Measurements from ENCODE around the gene CCL27. TPM values are rescaled to one million over a fixed set of nuclear protein-coding genes. Genes with fewer than 3 reads are reported as not detected.

CCL27 gene
- total and polyA plus RNA-seq, 2 donors (not counting 1 experiment from before 2014, with no cell fraction given): not detected

DNA sequence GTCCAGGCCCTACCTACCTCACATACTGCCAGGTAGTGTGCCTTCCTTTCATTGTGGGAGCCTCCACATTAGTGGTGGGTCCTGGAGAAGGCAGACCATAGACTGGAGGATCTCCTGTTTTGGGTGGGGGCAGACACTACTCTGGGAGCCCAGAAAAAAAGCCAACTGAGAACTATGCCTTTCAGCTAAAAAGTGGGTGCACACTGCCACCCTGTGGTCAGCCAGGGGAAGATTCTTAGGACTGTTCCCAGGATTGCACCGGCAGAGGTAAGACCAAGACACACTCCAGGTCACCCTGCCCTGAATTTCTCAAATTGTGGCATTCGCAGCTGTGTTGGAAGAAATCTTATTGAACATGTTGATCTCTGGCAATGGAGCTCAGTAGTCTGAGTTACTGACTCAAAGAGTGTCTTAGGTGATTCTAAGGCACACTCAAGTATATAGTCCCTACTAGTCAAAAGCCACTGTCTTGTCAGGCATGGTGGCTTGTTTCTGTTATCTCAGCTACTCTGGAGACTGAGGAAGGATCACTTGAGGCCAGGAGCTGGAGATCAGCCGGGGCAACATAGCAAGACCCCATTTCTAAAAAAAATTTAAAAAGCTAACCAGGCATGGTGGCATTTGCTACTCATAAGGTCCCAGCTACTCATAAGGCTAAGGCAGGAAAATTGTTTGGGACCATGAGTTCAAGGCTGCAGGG, 28.5 kb downstream of the CCL27 start:
- peaks cover 35% of the 10 kb centered on the region for H3K4me1 Mint-ChIP-seq
- DNase-seq: peak; percentile 81
- intact Hi-C loops (cut with micrococcal nuclease): loop anchor here (1.0 to 2.0 kb wide), 2 partner anchors 22 to 85 kb away; partner anchors contain the start of gene RPP25L
- Histone ChIP-seq H3K27me3 (replicated peaks in 1 of 4; ENCODE audit: control extremely low read depth in 1 of 4, control insufficient read depth in 3 of 4, insufficient read depth in 4 of 4, low read length in 3 of 4) (peaks cover 0 to 19% (median 7%) of the 10 kb centered on the region in 4 experiments), H3K27ac (ENCODE audit: low read length in 2 of 2) (no peak overlapping the region), H3K9me3 (ENCODE audit: control extremely low read depth in 1 of 3, control insufficient read depth in 2 of 3, insufficient read depth in 1 of 3, low read length in 2 of 3) (peaks cover 0 to 4% (median 0%) of the 10 kb centered on the region in 3 donors), H3K4me1 (ENCODE audit: control insufficient read depth in 2 of 2, insufficient read depth in 2 of 2, low read length in 2 of 2) (peaks cover 22 to 38% of the 10 kb centered on the region in 2 donors), H3K36me3 (replicated peaks in 1 of 2; ENCODE audit: control extremely low read depth in 1 of 2, control insufficient read depth in 1 of 2, extremely low read depth in 1 of 2, insufficient read depth in 2 of 2, low read length in 1 of 2) (peaks cover 0 to 3% of the 10 kb centered on the region in 2 experiments), H2AFZ (ENCODE audit: insufficient read depth, low read depth, low read length, poor library complexity, severe bottlenecking) (no peak overlapping the region), H3K4me3 (ENCODE audit: control extremely low read depth in 1 of 5, extremely low read depth in 1 of 5, insufficient read depth in 1 of 5, low read depth in 2 of 5, low read length in 4 of 5) (no peak overlapping the region), H3K4me2 (replicated peaks; ENCODE audit: low read depth, low read length, poor library complexity, severe bottlenecking) (no peak overlapping the region), H3K79me2 (ENCODE audit: control insufficient read depth, insufficient read depth, low read length) (peaks cover 26% of the 10 kb centered on the region), H4K20me1 (ENCODE audit: control insufficient read depth, insufficient read depth, low read length, poor library complexity, severe bottlenecking) (peaks cover 16% of the 10 kb centered on the region), H3K9ac (ENCODE audit: low read length) (no peak overlapping the region)
- peak overlapping the region; percentile 48 for H3K4me3 Mint-ChIP-seq
- peak; percentile 19 for ATAC-seq (ENCODE audit: low read depth)
- no peak overlapping the region for H3K27ac Mint-ChIP-seq
- POLR2A ChIA-PET: interaction anchor here (1.1 to 1.3 kb wide), 3 partner anchors 10 to 22 kb away, joined by 4 to 6 read pairs (median 4); partner anchors contain the start of gene RPP25L
- no peaks in the 10 kb centered on the region for H3K9me3 Mint-ChIP-seq (ENCODE audit: insufficient read depth)
- WGBS (ENCODE audit: insufficient coverage): 38% methylated on average over 2 of the region's 3 CpGs
- H3K27me3 Mint-ChIP-seq: peaks cover 16% of the 10 kb centered on the region
- CTCF ChIA-PET: interaction anchor here (0.5 to 8.4 kb wide), 34 partner anchors 9 to 1072 kb away, joined by 3 to 150 read pairs (median 5); partner anchors contain the start of genes CCL27, DCTN3, DNAI1 and FAM219A
- no peak for TF ChIP-seq EZH2 (IDR thresholded peaks at IDR 0.05; ENCODE audit: borderline replicate concordance, insufficient read depth, low read depth, low read length, poor library complexity, severe bottlenecking)
- TF ChIP-seq, protein P1, sequence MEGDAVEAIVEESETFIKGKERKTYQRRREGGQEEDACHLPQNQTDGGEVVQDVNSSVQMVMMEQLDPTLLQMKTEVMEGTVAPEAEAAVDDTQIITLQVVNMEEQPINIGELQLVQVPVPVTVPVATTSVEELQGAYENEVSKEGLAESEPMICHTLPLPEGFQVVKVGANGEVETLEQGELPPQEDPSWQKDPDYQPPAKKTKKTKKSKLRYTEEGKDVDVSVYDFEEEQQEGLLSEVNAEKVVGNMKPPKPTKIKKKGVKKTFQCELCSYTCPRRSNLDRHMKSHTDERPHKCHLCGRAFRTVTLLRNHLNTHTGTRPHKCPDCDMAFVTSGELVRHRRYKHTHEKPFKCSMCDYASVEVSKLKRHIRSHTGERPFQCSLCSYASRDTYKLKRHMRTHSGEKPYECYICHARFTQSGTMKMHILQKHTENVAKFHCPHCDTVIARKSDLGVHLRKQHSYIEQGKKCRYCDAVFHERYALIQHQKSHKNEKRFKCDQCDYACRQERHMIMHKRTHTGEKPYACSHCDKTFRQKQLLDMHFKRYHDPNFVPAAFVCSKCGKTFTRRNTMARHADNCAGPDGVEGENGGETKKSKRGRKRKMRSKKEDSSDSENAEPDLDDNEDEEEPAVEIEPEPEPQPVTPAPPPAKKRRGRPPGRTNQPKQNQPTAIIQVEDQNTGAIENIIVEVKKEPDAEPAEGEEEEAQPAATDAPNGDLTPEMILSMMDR (IDR thresholded peaks at IDR 0.05): peak; percentile 89

Measured in B cell (primary cell).